Activated naive CD8-positive, alpha-beta T cell treated with anti-CD3 and anti-CD28 coated beads, Interleukin-2, amount 50 U/mL, for 16 hours (primary cell): Measurements from ENCODE around the gene CSH2.
A peak's percentile ranks its signal among the peaks of the same experiment; 100 is the strongest.
"Not testable (repeated sequence)": the region's sequence is repeated elsewhere in the genome, so short reads cannot be mapped to it uniquely, and the experiment has no call there.

Experiments
- DNase-seq: peaks from one replicate; pipeline ENCODE4 v3.0.0-alpha.2; 2020; ENCODE audit warnings: low read depth, low spot score

The CSH2 gene

DNA sequence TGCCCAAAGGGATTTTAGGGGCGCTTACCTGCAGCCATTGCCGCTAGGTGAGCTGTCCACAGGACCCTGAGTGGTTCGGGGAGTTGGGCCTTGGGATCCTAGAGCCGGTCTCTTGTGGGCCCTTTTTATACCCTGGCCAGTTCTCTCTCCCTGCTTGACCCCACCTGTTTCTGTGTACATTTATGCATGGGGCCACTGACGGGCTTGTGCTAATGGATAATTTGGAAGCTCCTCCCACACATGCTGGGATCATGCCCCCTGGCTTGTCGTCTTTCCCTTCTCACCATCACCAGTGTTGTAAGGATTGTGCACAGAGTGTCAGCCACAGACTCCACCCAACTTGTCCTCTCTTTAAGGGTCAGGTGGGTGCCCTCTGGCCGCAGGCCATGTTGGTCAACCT lies at the start of gene CSH2:
Gene CSH2 (minus strand): TSS at position 101 of the 400 bp plus-strand sequence. CDS start 63 bp downstream, at position 38.
- not testable (repeated sequence) for DNase-seq

DNA sequence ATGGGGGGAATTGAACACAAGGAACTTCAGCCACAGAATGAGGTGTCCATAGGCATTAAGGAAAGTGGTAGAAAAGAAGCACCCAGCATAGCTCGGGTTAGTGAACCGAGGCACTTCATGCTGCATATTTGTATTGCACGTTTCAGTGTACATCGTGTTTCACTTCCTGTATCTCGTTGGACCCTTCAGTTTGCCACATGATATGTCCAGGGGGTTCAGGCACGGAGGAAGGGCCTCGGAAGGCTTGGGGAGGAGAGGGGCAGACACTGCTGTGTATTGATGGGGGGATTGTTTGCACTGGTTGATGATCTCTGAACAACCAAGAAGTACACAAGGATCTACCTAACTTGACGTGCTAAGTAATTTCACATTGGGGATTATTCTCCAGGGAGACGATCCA lies 48.9 kb upstream of the CSH2 start:
- DNase-seq, result not testable (repeated sequence)

GRCh38 chr17:63920779-63921178 lies 47.3 kb upstream of the CSH2 start:
- DNase-seq, result not testable (repeated sequence)

DNA sequence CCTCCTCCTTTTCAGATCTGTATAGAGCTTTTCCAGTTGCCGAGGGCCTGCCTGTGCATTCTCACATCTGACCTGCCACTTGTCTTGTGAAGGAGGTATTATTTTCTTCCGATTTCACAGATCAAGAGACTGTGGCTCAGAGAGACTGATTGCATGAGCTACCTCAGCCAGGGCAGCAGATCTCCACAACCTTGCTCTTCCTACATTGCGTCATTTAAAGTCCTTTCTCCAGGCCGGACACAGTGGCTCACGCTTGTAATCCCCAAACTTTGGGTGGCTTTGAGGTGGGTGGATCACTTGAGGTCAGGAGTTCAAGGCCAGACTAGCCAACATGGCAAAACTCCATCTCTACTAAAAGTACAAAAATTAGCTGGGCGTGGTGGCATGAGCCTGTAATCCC lies 46.6 kb upstream of the CSH2 start:
- DNase-seq, result not testable (repeated sequence)

DNA sequence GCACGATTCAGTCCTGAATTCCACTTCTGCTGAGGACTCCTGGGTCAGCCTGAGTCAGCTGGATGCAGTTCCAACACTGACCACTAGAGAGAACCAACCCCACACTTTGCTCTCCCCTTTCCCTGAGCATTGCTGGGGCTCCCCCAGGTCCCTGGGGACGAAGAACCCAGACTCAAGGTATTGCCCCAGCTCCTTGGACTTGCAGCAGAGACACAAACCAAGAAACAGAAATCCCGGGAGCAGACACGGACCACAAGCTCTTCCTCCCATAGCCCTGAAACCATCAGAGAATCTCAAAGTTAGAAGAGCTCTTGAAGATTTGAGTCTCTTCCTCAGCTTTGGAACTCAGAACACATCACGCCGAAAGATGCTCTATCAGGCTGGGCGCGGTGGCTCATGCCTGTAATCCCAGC lies 45.8 kb upstream of the CSH2 start:
- DNase-seq, result peak; percentile 55

DNA sequence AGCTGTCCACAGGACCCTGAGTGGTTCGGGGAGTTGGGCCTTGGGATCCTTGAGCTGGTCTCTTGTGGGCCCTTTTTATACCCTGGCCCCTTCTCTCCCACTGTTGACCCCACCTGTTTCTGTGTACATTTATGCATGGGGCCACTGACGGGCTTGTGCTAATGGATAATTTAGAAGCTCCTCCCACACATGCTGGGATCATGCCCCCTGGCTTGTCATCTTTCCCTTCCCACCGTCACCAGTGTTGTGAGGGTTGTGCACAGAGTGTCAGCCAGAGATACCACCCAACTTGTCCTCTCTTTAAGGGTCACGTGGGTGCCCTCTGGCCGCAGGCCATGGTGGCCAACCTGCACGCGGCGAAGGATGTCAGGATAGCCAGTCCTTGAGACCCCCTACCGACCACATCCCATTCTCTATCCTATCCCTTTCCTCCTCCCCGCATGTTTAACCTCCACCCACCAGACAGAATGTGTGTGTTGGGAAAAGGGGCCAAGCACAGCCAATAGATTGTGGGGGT lies 45.4 kb upstream of the CSH2 start, which contains the start of gene GH1:
Gene GH1 (minus strand): TSS at position 51 of the 517 bp plus-strand sequence. CDS start 63 bp downstream, outside the sequence.
- not testable (repeated sequence) for DNase-seq

DNA sequence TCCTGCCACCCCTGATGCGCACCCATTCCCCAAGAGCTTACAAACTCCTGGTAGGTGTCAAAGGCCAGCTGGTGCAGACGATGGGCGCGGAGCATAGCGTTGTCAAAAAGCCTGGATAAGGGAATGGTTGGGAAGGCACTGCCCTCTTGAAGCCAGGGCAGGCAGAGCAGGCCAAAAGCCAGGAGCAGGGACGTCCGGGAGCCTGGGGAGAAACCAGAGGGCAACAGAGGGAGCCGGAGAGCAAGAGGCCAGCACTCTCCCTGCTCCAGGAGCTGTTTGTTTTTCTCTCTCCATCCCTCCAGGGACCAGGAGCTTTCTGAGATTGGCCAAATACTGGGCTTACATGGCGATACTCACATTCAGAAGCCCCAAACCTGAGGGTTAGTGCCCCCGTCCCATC lies 44.8 kb upstream of the CSH2 start:
- DNase-seq, result no peak

GRCh38 chr17:63917646-63918045 lies 44.2 kb upstream of the CSH2 start:
- DNase-seq, result no peak

- DNase-seq, result not testable (repeated sequence)
Measured at GRCh38 chr17:63917206-63917605, 43.7 kb upstream of the CSH2 start.

DNA sequence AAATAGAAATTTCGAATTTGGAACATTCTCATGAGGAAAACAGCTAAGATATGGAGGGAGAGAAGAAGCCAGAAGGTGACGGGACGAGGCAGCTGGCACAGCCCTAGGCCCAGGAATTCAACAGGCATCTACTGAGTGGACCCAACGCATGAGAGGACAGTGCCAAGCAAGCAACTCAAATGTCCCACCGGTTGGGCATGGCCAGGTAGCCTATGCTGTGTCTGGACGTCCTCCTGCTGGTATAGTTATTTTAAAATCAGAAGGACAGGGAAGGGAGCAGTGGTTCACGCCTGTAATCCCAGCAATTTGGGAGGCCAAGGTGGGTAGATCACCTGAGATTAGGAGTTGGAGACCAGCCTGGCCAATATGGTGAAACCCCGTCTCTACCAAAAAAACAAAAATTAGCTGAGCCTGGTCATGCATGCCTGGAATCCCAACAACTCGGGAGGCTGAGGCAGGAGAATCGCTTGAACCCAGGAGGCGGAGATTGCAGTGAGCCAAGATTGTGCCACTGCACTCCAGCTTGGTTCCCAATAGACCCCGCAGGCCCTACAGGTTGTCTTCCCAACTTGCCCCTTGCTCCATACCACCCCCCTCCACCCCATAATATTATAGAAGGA lies 43.2 kb upstream of the CSH2 start:
- no peak for DNase-seq

GRCh38 chr17:63915753-63916152 lies 42.3 kb upstream of the CSH2 start:
- DNase-seq, result not testable (repeated sequence)

DNA sequence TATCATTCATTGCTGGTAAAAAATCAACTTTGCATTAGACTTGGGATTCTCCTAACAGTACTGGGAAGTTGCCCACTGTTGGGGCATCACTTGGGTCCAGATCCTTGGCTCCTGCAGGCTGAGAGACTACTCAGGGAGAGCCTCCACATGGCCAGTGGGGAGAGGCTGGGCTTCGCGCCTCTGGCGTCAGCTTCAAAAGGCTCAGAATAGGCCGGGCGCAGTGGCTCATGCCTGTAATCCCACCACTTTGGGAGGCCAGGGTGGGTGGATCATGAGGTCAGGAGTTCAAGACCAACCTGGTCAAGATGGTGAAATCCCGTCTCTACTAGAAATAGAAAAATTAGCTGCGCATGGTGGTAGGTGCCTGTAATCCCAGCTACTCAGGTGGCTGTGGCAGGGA lies 41.0 kb upstream of the CSH2 start:
- DNase-seq, result no peak

GRCh38 chr17:63911657-63912100 lies 38.2 kb upstream of the CSH2 start:
- peak; percentile 29 for DNase-seq

DNA sequence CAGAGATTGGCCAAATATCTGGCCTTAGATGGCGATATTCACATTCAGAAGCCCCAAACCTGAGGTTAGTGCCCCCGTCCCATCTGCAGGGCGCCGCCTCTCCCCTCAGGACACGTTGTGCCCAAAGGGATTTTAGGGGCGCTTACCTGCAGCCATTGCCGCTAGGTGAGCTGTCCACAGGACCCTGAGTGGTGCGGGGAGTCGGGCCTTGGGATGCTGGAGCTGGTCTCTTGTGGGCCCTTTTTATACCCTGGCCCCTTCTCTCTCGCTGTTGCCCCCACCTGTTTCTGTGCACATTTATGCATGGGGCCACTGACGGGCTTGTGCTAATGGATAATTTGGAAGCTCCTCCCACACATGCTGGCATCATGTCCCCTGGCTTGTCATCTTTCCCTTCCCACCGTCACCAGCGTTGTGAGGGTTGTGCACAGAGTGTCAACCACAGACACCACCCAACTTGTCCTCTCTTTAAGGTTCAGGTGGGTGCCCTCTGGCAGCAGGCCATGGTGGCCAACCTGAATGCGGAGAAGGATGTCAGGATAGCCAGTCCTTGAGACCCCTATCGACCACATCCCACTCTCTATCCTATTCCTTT lies 37.7 kb upstream of the CSH2 start, which contains the start of gene CSHL1:
Gene CSHL1 (minus strand): TSS at position 218 of the 595 bp plus-strand sequence. CDS start 62 bp downstream, at position 156.
- no peak for DNase-seq

- DNase-seq, result no peak
Measured at GRCh38 chr17:63910096-63910495, 36.6 kb upstream of the CSH2 start.

DNA sequence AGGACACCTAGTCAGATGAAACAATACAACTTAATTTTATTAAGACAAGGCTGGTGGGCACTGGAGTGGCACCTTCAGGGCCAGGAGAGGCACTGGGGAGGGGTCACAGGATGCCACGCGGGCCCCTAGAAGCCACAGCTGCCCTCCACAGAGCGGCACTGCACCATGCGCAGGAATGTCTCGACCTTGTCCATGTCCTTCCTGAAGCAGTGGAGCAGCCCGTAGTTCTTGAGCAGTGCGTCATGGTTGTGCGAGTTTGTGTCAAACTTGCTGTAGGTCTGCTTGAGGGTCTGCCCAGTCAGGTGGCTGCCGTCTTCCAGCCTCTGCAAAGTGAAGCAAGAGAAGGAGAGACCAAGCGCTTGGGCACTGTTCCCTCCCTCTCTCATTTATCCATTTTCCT lies 36.1 kb upstream of the CSH2 start:
- DNase-seq, result not testable (repeated sequence)

- not testable (repeated sequence) for DNase-seq
Measured at GRCh38 chr17:63907161-63907778, 33.8 kb upstream of the CSH2 start.

DNA sequence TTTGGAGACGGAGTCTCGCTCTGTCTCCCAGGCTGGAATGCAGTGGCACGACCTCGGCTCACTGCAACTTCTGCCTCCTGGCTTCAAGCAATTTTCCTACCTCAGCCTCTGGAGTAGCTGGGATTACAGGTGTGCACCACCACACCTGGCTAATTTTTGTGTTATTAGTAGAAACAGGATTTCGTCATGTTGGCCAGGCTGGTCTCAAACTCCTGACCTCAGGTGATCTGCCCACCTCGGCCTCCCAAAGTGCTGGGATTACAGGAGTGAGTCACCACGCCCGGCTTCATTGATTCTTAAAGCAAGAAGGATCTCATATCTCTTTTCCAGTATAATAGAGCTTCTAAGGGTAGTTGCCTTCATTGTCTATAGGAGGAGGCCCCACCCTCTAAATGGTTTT lies 31.3 kb upstream of the CSH2 start:
- not testable (repeated sequence) for DNase-seq

GRCh38 chr17:63903787-63904201 lies 30.3 kb upstream of the CSH2 start:
- not testable (repeated sequence) for DNase-seq

DNA sequence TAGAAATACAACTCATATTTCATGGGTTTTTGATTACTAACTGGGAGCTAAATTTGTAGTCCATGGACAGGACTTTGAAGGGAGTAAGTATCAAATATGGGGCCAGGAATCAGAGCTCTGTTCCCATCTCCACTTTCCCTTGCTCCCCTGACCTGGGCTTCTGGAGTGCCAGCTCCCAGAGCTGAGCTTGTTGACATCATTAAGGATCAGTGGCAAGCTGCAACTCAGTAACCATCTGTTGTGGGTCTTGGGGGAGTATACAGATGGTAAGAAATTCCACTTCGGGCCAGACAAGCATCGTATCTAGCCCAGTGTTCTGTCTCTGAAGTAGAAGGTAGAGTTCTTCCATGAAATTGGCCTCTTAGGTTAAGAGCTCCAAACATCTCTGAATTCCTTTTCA lies 28.5 kb upstream of the CSH2 start:
- DNase-seq, result not testable (repeated sequence)

DNA sequence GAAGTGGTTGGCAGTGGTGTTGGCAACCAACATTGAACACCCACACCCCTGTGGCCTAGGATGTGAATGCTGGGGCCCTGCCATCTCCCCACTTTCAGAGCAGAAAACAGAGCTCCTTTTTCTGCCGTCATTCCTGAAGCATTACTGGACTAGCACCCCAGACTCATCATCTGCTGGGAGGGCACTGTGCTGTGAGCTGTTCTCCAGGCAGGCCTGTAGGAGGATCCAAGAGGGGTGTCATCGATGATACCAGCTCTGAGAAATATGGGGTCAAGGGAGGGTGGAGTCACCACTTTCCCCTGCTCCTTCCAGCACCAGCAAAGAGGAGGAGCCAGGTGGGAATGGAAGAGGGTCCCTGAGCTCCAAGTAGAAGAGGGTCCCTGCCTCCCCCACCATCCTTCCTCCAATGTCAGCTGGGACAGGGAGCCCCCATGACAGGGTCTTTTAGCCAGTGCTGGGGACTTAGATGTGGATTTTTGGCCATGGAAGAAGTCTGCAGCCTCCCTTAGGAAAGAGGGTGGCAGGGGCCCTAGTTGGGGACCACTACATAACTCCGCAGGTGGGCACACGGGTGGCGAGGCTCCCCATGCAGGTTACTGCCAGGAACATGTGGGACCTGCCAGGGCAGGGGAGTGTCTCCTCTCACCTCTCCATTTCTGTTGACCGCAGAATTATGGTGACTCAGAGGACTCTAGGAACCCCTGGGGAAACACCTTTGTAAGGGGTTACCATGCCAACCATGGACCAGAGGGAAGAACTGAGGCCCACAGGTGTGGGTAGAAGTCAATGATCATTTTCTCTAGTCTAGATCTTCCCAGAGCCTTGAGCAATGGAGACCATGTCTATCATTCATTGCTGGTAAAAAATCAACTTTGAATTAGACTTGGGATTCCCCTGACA lies 25.7 kb upstream of the CSH2 start:
- DNase-seq, result not testable (repeated sequence)
